NOMO-1 (cell line): Measurements from ENCODE around the gene GMDS.
A peak's percentile ranks its signal among the peaks of the same experiment; 100 is the strongest.

Experiments
- DNase-seq, 2 experiments: peaks; one replicate each; lab custom pipeline; 2025; ENCODE audit not compliant: unreplicated experiment in 2 of 2; lab: John Stamatoyannopoulos, UW

Gene GMDS

DNA sequence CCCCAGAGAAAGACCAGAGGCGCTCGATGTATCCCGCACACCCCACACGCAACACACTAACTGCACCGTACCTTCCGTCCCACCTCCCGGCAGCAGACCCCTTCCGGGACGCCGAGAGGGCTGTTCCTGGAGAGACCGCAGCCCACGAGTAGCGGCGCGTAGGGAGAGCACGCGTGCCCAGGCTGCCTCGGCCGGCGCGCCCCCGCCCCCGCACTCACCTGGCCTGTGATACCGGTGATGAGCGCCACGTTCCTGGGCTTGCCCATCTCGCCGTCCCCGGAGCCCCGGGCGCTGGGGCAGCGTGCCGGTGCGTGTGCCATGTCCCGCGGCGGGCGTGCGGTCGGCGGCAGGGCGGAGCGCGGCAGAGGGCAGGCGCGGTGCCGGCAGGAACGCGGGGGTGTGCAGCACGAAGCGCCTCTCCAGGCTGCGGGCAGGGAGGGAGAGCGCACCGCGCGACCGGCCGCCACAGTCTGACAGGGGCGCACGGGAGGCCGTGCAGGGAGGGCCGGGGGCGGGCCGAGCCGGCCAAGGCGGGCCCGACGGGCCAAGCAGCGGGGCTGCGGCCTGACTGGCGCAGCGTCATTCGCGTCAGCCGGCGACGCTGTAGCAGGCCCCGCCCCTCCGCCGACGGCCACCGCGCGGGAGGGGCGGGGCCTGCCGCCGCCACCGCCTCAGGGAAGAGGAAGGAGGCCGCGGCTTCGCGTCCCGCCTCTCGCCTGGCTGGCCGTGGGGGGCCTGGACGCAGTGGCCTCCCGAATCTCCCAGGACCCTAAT is at the start of gene GMDS:
Gene GMDS (minus strand): TSS at position 503 of the 774 bp plus-strand sequence.
- DNase-seq: peak; percentile 86 to 92

DNA sequence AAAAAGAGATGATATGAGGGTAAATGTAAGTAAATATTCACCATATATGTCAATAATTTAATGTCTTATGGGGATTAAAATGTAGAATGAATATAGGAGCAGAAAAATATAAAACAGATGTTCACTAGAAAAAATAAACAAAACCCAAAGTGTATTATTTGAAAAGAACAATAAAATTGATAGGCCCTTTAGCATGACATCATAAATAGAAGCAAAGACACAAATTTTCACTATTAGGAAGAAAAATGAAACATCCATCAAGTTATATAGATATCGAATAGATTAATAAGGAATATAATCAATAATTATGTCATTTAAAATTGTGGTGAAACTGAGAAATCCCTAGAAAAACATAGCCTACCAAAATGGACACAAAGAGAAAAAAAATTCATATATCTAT is 40.1 kb upstream of the GMDS start:
- no peak for DNase-seq

DNA sequence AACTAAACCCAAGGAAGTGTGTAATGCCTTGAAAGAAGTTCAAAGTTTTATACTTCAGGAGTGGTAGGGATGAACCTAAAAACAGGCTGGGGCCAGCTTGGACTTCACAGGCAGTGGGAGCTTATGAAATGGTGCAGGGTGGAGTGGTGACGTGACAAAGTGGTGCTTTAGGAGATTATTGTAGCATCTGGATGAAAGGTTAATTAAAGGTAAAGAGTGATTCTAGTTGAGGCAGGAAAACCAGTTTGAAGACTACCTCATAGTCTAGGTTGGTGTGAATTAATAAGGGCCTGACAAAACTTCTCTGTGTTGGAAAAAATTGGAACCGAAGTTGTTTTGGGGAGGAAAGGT is 30.5 kb upstream of the GMDS start:
- DNase-seq: no peak

- no peak for DNase-seq
These were observed 29.8 kb upstream of the GMDS start for GRCh38 chr6:2274981-2275891.

GRCh38 chr6:2272696-2273095 is 27.3 kb upstream of the GMDS start:
- DNase-seq: no peak

DNA sequence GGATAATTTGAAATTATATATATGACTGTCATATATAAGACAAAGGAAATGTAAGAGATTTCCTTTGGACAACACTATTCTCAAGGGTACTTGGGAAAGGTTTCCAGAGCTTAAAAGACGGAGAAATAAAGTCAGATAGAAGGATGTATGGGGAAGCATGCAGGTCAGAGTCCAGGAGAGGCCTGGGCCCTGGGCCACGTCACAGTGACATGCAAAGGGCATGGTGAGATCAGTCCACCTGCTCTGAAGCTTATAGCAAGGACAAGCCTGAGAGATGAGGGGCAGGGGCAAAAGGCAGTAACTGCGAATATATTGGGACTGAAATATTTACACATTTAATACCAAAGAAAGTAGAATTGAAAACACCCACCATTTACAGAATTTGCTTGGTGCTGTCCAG is 24.6 kb upstream of the GMDS start:
- DNase-seq: no peak

- DNase-seq: no peak
These were observed 21.4 kb upstream of the GMDS start for GRCh38 chr6:2266841-2267240.

GRCh38 chr6:2266031-2266795 is 20.8 kb upstream of the GMDS start:
- no peak for DNase-seq

DNA sequence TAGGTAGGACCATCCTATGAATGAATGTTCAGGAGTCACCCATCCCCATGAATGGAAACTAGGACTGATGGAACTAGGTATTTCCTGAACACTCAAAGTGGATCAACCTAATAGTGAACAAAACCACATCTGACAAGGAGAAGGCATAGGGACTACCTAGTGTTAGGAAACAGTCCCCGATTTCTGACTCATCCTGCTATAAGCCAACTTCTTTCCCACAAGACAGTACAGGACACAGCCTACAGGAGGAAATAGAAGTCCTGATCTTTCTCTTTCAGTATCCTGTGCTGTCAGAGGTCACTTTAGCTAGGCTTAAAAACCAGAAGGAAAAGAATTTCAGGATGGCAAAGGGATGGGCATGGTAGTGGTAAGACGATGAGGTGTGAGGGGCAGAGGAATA is 19.5 kb upstream of the GMDS start:
- no peak for DNase-seq

DNA sequence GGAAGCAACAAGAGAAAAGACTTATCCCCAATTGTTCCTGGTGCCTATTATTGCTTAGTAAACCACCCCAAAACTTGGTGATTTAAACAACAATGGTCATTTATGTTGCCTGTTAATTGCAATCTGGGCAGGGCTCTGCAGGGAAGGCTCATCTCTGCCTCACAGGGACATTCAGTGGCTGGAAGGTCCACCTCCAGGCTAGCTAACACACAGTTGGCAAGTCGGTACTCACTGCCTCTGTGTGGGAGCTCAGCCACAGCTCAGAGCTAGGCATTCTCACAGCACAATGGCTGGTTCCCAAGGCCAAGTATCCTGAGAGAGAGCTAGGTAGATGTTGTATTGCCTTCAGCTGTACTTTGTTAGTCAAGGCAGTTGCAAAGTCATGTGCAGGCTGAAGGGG is 18.5 kb upstream of the GMDS start:
- DNase-seq: no peak

- no peak for DNase-seq
These were observed 14.2 kb upstream of the GMDS start for GRCh38 chr6:2259574-2259973.

GRCh38 chr6:2259002-2259494 is 13.6 kb upstream of the GMDS start:
- no peak for DNase-seq

- DNase-seq: no peak
These were observed 12.7 kb upstream of the GMDS start for GRCh38 chr6:2258112-2258511.

GRCh38 chr6:2257363-2257762 is 12.0 kb upstream of the GMDS start:
- no peak for DNase-seq

- no peak for DNase-seq
These were observed 9.3 kb upstream of the GMDS start for GRCh38 chr6:2254747-2255146.

GRCh38 chr6:2249126-2249525 is 3.7 kb upstream of the GMDS start:
- no peak for DNase-seq

DNA sequence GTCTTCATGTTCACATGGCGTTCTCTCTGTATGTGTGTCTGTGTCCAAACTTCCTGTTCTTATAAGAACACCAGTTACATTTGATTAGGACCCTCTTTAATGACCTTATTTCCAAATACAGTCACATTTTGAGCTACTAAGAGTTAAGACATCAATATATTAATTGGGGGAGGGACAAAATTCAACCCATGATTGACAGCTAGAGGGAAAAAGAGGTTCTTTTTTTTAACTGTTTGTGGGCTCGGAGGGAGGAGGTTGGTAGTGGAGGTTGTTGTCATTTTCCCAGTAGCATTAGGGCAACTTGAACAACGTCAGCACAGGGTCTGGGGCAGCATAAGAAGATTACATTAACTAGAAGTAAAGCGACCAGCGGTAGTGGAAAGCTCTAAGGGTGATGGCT is 2.3 kb upstream of the GMDS start:
- peak in 1 of 2 experiments; percentile 26 for DNase-seq

DNA sequence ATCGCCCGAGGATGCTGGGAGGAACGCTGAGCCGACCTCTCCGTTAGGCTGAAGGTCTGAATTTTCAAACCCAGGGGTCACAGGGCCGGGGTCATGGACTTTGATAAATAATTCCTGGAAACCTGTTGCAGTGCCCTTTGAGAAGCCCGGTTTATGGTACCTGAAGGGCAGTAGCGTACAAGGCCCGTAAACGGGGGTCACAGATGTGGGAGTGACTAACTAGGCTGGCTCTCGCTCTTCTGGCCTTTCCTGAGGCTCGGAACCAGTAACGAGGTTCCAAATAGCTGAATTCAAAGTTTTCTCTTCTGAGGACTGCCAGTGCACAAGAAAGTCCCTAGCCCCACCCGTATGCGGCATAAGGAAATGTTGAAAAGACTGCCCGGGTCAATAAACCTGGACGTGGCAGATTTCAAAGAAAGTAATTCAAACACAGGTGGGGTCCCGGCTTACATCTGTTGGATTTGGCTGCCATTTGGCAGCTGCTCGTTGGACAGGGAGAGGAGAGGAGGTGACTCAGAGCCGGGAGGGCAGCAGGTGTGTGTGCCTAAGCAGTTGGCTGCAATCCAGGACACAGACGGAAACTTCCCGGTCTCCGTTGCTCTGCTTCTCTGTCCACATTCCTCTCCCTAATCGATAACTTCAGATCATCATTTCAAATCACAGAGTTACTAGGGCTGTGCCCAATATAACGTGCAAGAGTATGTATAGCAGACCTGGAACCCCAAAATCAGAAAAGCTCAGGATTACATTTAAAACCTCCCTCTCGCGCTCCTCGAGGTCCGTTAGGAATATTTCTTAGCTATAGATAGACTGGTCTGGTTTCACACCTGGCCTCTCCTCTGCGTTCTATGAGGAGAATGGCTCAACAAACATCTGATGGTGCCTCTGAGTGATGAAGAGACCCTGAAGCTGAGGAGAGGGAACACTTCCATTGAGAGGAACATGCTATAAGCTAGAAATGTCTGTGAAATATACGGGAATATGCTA is 765 bp upstream of the GMDS start:
- peak; percentile 37 to 49 for DNase-seq

- peak in 1 of 2 experiments; percentile 12 for DNase-seq
These were observed 923 bp downstream of the GMDS start for GRCh38 chr6:2244261-2245102.
